Astrocyte of the spinal cord (primary cell): ENCODE data around the gene KMT2C.

Experiments used
- DNase-seq: peaks from one replicate; pipeline ENCODE4 v3.0.0; 2011; ENCODE audit warnings: low read depth, low spot score
- H3K4me3 ChIP-seq: 2 replicates; pipeline ENCODE4 v1.5.1; 2011; ENCODE audit warnings: low read depth, mild to moderate bottlenecking, low read length, moderate library complexity
- in situ Hi-C: cut with HindIII; loops from 2 replicates; pipeline ENCODE4 v1.10.0; 2017; ENCODE audit warnings: low sequenced_read_pairs
- TF ChIP-seq, protein P1 (sequence below): IDR thresholded peaks from 2 replicates; pipeline ENCODE4 v1.5.1; 2012; ENCODE audit warnings: low read depth, mild to moderate bottlenecking, low read length, inconsistent platforms

Gene KMT2C

DNA sequence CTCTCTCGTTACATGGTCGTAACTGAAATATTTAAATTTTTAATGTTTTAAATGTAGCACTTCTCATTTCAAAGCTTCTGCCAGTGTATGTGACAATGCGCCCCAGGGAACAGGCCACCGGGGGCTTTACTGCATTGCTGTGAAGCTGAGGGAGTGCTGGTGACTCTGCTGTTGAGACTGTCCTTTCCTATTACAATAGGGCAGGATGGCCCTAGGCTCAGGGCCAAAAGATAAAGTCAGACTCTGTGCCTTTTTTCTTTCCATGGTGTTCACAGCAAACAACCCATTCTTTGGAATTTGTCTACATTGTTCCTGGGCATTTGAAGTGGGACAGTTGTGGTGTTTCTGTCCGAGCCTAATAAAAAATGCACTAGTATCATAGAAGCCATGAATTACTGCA lies 303.0 kb downstream of the KMT2C start:
- H3K4me3 ChIP-seq: no peak overlapping the region
- in situ Hi-C loops: no loop called here
- TF ChIP-seq, protein P1, sequence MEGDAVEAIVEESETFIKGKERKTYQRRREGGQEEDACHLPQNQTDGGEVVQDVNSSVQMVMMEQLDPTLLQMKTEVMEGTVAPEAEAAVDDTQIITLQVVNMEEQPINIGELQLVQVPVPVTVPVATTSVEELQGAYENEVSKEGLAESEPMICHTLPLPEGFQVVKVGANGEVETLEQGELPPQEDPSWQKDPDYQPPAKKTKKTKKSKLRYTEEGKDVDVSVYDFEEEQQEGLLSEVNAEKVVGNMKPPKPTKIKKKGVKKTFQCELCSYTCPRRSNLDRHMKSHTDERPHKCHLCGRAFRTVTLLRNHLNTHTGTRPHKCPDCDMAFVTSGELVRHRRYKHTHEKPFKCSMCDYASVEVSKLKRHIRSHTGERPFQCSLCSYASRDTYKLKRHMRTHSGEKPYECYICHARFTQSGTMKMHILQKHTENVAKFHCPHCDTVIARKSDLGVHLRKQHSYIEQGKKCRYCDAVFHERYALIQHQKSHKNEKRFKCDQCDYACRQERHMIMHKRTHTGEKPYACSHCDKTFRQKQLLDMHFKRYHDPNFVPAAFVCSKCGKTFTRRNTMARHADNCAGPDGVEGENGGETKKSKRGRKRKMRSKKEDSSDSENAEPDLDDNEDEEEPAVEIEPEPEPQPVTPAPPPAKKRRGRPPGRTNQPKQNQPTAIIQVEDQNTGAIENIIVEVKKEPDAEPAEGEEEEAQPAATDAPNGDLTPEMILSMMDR: no peak
- no peak for DNase-seq

DNA sequence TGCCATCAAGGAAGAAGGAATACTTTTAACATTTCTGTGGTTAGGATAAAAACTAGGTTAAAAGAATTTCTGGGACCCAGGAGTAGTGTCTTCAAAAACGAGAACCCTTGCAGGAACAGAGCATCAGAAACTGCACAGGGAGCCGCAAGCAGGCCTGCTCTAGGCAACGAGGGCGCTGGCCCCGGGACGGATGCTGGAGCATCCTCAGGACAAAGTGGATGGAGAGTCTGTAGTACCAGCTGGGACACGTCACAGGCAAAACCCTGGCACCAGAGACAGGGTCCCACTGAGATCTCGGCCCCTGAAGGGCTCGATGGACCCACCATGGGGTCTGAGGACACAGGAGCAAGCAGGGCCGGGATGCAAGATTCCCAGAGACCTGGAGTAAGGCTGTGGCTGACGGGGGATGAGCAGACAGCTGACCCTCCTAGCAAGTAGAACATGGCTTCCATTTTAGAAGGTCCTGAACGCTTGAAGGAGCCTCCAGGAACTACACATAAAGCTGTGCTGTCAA lies 303.8 kb downstream of the KMT2C start:
- in situ Hi-C loops: no loop called here
- TF ChIP-seq, protein P1: no peak
- DNase-seq: no peak
- H3K4me3 ChIP-seq: no peak overlapping the region

DNA sequence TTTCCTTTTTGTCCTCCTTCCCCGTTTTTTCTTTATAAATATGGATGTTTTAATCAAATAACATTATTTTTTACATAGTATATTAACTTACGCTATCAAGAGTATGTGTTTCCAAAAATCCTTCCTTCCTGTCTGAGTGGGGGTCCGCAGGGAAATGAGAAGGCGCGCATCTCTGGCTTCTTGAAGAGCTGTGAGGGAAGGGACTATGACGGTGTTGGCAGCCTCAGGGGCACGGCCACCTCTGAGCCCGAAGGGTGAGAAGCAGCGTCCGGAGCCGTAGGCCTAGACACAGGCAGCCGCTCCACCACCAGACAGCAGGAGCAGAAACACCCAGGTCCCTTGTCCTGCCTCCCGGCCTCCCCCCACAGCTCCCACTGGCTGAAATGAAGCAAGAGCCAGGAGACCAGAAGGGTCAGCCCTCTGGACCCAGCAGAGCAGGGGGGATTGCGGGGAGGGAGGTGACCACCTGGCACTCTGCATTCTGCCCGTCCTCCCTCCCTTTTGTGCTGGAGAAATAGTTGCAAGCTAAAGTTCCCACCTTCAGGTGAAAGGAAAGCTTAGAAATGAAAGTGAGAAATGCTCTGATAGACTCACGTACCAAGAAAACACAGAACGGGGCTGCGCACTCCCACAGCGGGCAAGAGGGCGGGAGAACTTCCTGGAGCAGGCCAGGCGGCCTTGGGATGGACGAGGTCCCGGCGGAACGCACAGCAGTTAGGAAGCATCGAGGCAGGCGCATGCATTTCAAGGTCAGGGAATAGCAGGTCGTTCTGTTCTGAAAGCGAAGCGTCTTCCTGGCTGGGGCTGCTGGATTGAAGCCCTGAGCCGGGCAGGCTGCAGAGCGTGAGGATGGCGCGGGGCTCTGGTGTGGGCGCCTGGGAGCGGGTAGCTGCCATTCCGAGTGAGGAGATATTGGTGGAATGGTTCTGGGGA lies 304.9 kb downstream of the KMT2C start:
- H3K4me3 ChIP-seq: no peak overlapping the region
- in situ Hi-C loops: no loop called here
- DNase-seq: no peak
- TF ChIP-seq, protein P1: no peak

DNA sequence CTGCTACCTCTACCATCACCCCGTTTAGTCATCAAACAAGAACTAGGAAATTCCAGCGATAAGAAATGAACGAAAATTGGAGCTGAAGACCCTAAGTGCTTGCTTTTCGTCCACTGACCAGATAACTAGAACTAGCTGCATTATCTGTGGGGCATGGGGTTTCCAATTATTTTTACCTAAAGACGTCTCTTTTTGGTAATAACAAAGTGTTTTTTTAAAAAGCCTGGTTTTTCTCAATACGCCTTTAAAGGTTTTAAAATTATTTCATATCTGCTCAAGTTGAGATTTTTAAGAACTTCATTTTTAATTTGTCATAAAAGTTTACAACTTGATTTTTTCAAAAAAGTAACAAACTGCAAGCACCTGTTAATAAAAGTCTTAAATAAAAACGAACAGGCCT lies 306.1 kb downstream of the KMT2C start:
- H3K4me3 ChIP-seq: no peak overlapping the region
- DNase-seq: no peak
- TF ChIP-seq, protein P1: no peak
- in situ Hi-C loops: no loop called here

DNA sequence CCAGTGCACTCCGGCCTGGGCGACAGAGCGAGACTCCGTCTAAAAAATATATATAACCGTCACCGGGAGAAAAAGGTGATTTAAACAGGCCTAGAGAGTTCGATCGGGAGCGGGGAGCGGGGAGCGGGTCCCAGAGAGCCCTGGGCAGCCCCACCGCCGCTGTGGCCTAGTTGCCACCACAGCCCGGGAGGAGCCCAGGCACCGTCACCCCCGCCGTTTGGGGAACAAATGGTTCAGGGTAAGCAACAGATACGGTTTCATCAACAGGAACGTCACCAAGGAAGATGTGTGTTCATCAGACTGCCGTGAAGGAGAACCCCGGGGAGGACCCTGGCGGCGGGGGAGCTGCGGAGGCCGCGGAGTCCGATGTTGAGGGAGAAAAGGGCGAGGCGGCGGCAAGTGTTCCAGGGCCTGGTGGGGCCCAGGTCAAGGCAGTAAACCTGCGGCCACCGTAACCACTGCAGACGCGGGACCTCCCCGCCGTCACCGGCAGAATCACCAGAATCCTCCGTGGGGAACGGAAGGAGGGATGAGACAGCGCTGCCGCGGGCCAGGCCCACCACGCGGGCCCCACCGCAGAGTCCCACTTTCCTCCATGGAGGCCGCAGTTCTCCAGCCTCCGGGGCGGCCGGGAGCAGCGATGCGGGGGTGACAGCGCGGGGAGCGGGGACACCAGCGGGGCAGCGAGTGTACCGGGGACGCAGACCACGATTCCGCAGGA lies 306.9 kb downstream of the KMT2C start:
- no peak for DNase-seq
- TF ChIP-seq, protein P1: no peak
- in situ Hi-C loops: no loop called here
- no peak overlapping the region for H3K4me3 ChIP-seq

DNA sequence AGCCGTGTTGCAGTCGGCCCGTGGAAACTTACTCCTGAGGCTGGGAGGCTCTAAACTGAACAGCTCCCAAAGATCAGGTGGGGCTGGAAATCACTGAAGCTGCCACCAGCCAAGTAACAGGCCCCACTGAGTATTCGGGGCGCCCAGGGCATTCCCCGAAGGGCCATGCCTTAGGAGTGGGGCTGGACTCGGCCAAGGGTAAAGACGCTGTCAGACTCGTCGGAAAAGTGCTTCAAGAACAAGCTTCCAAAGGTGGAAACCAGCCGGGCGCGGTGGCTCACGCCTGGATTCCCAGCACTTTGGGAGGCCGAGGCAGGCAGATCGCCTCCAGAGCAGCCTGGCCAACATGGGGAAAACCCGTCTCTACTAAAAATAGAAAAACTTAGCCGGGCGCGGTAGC lies 307.6 kb downstream of the KMT2C start:
- TF ChIP-seq, protein P1: no peak
- DNase-seq: no peak
- in situ Hi-C loops: no loop called here
- H3K4me3 ChIP-seq: no peak overlapping the region
